ENCODE results near the gene DVL2. TPM values are rescaled to one million over a fixed set of nuclear protein-coding genes. Genes with fewer than 3 reads are reported as not detected.

DVL2 gene
- total and polyA plus RNA-seq, 2 donors (not counting 3 experiments of a cell fraction or from before 2014, with no cell fraction given): 17.2 to 55.9 TPM

- FAIRE-seq: no peak
- POLR2A ChIA-PET: no interaction called here
These were observed 28.8 kb downstream of the DVL2 start for GRCh38 chr17:7205561-7205960.

More at GRCh38 chr17:7205561-7205960, 28.8 kb downstream of the DVL2 start:
- no peak overlapping the region for H3K9ac ChIP-seq (replicated peaks; ENCODE audit: extremely low read depth, insufficient read depth, low read length)
- peak overlapping the region; percentile 51 for H3K4me2 ChIP-seq (ENCODE audit: insufficient read depth, low read length)
- peaks cover 6% of the 10 kb centered on the region for H3K4me1 ChIP-seq (ENCODE audit: control insufficient read depth, extremely low read depth, insufficient read depth, low read length)
- H3K36me3 ChIP-seq (ENCODE audit: control insufficient read depth in 2 of 2, extremely low read depth in 1 of 2, insufficient read depth in 2 of 2, low read length in 2 of 2): peaks cover 3 to 18% of the 10 kb centered on the region in 2 experiments
- TF ChIP-seq POLR2A (IDR thresholded peaks at IDR 0.05; ENCODE audit: low read depth, low read length) (no peak), GATA2 (IDR thresholded peaks at IDR 0.05; ENCODE audit: insufficient read depth, insufficient read length, low read depth, low read length) (no peak), CTCF (IDR thresholded peaks at IDR 0.05; ENCODE audit: extremely low read depth in 1 of 2, insufficient read depth in 1 of 2, low read depth in 1 of 2, low read length in 2 of 2) (no peak), EZH2 (IDR thresholded peaks at IDR 0.05; ENCODE audit: borderline replicate concordance, low read depth, low read length, severe bottlenecking) (no peak), POLR2AphosphoS5 (IDR thresholded peaks at IDR 0.05; ENCODE audit: insufficient read depth, low read depth, low read length) (no peak), FOS (IDR thresholded peaks at IDR 0.05; ENCODE audit: borderline replicate concordance, insufficient read depth, low read length) (no peak), MYC (IDR thresholded peaks at IDR 0.05; ENCODE audit: low read depth, low read length) (no peak), JUN (IDR thresholded peaks at IDR 0.05; ENCODE audit: borderline replicate concordance, insufficient read depth, insufficient read length, low read depth) (no peak), MAX (IDR thresholded peaks at IDR 0.05; ENCODE audit: insufficient read depth, insufficient read length) (no peak)
- dilution Hi-C loops (cut with MboI; ENCODE audit: extremely low pct_ligation_motif_present, low sequenced_read_pairs) (no loop called here), intact Hi-C loops (cut with micrococcal nuclease) (loop anchor here (1.0 kb wide), 1 partner anchor 9 kb away; no protein-coding TSS in a partner anchor)
- no peak for DNase-seq (ENCODE audit: low read depth, low spot score)
- H2AFZ ChIP-seq (ENCODE audit: low read depth, low read length): no peak overlapping the region
- H3K79me2 ChIP-seq (ENCODE audit: control insufficient read depth, insufficient read depth, low read length): no peaks in the 10 kb centered on the region
- no TSS peak for BruUV-seq (replicated peaks)
- no peaks in the 10 kb centered on the region for H3K9me1 ChIP-seq (replicated peaks; ENCODE audit: control insufficient read depth, extremely low read depth, insufficient read depth, low read length)
- no peaks in the 10 kb centered on the region for H4K20me1 ChIP-seq (replicated peaks; ENCODE audit: control insufficient read depth, extremely low read depth, insufficient read depth, low read length)
- H3K4me3 ChIP-seq (replicated peaks in 1 of 3; ENCODE audit: insufficient read depth in 1 of 3, low read depth in 1 of 3, low read length in 3 of 3): peak overlapping the region in 1 of 3 experiments; percentile 22
- no peaks in the 10 kb centered on the region for H3K27me3 ChIP-seq (ENCODE audit: control insufficient read depth in 2 of 2, insufficient read depth in 2 of 2, low read length in 2 of 2)
- peak overlapping the region; percentile 14 for H3K27ac ChIP-seq (ENCODE audit: insufficient read depth, low read depth, low read length)
- no peaks in the 10 kb centered on the region for H3K9me3 ChIP-seq (replicated peaks; ENCODE audit: control insufficient read depth, insufficient read depth, low read length)
- CTCF ChIA-PET: no interaction called here

Measured in endothelial cell of umbilical vein (primary cell).